OCI-LY3 (cell line): Measurements from ENCODE around the gene JAM3.

Experiments
- EZH2phosphoT487 ChIP-seq: fragments of 200-600 bp; shearing (Covaris generic); IDR thresholded peaks from 2 replicates; pipeline ENCODE4 v1.6.1; 2018; ENCODE audit warnings: antibody characterized with exemption, mixed run types, low read depth
- TF ChIP-seq, protein P1 (sequence below): fragments of 200-600, 300-600 bp; sonication (generic); IDR thresholded peaks from 2 replicates; pipeline ENCODE4 v1.5.1; 2014; ENCODE audit warnings: antibody characterized with exemption, low read length, low read depth

DNA sequence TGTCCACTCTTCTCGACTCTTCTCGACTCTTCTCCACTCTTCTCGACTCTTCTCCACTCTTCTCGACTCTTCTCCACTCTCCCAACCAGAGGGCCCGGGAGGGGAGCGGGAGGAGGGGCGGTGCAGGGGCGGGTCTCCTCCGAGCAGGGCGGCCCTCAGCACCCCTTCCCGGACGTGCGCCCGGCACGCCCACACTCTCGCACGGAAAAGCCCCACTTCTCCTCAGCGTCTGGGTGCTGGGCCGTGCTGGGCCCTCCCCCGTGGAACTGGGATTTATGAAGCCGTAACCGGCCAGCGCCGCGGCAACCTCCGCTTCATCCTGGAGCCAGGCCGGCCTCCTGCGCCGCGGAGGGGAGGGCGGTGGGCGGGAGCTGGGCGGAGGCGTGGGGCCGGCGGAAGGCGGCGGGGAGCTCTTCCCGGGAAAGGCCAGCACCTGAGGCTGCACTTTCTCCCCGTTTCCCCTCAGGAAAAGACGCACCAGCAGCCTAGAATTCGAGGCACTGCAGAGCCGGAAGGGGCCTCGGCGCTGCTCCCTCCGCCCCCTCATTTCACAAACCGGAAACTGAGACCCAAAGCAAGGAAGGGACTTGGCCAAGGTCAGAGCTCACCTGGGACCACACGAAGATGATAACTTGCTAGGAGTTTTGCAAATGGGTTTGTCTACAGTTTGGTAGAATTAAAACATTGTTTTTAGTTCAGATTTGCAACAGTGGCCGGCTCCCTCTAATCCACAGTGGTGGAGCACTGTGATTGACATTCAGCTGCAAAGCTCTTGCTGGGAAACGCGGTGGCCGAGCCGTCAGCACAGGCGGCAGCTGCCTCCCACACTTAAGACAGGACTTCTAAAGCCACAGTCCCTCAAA, 31.6 kb upstream of the JAM3 start:
- no peak for TF ChIP-seq EZH2phosphoT487
- TF ChIP-seq, protein P1, sequence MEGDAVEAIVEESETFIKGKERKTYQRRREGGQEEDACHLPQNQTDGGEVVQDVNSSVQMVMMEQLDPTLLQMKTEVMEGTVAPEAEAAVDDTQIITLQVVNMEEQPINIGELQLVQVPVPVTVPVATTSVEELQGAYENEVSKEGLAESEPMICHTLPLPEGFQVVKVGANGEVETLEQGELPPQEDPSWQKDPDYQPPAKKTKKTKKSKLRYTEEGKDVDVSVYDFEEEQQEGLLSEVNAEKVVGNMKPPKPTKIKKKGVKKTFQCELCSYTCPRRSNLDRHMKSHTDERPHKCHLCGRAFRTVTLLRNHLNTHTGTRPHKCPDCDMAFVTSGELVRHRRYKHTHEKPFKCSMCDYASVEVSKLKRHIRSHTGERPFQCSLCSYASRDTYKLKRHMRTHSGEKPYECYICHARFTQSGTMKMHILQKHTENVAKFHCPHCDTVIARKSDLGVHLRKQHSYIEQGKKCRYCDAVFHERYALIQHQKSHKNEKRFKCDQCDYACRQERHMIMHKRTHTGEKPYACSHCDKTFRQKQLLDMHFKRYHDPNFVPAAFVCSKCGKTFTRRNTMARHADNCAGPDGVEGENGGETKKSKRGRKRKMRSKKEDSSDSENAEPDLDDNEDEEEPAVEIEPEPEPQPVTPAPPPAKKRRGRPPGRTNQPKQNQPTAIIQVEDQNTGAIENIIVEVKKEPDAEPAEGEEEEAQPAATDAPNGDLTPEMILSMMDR: no peak
